IMR-90 (cell line): ENCODE results near the gene RAB15. TPM values are rescaled to one million over a fixed set of nuclear protein-coding genes. Genes with fewer than 3 reads are reported as not detected.

Experiments
- ATAC-seq: fragments of 200-7000 bp; cut with Tn5 transposase; 2 replicates; pipeline ENCODE4 v1.9.1; 2020; ENCODE audit warnings: low read depth, mild to moderate bottlenecking, moderate library complexity
- BruUV-seq: library from RNA; stranded (reverse); fragments of 400-500 nt; replicated peaks from 2 replicates; lab custom pipeline; 2021; lab: Mats Ljungman, UMichigan
- CTCF ChIA-PET: fragments of 300-600 bp; formaldehyde crosslinking; extraction: SDS; loops from one replicate; lab custom pipeline; 2021; ENCODE audit warnings: antibody characterized with exemption; lab: Yijun Ruan, JAX
- POLR2A ChIA-PET: fragments of 300-600 bp; sonication (Branson Sonifier 250); formaldehyde crosslinking; loops from one replicate; lab custom pipeline; 2022; ENCODE audit warnings: antibody characterized with exemption; ENCODE audit not compliant: unreplicated experiment; lab: Charles Lee
- DNase-seq: peaks from one replicate; pipeline ENCODE4 v3.0.0; 2013
- H2AFZ ChIP-seq: replicated peaks from 2 replicates; pipeline ENCODE3; 2013; ENCODE audit warnings: low read length, mild to moderate bottlenecking; ENCODE audit not compliant: poor library complexity
- H2AK5ac ChIP-seq: 2 replicates; pipeline ENCODE4 v1.6.1; 2013; ENCODE audit warnings: low read depth, low read length, inconsistent platforms
- H2AK9ac ChIP-seq: replicated peaks from 2 replicates; pipeline ENCODE3; 2013; ENCODE audit warnings: mild to moderate bottlenecking, low read depth, low read length, moderate library complexity; ENCODE audit not compliant: poor library complexity
- H2BK120ac ChIP-seq: 2 replicates; pipeline ENCODE4 v1.6.1; 2013; ENCODE audit warnings: low read depth, low read length, inconsistent platforms
- H2BK15ac ChIP-seq: 3 replicates; pipeline ENCODE4 v1.6.1; 2013; ENCODE audit warnings: low read depth, low read length, inconsistent platforms
- H2BK20ac ChIP-seq: 2 replicates; pipeline ENCODE4 v1.6.1; 2013; ENCODE audit warnings: low read depth, mild to moderate bottlenecking, inconsistent platforms, low read length, moderate library complexity
- H2BK5ac ChIP-seq: 2 replicates; pipeline ENCODE4 v1.6.1; 2013; ENCODE audit warnings: mild to moderate bottlenecking, low read depth, low read length, inconsistent platforms; ENCODE audit not compliant: poor library complexity, severe bottlenecking
- H3K14ac ChIP-seq: replicated peaks from 2 replicates; pipeline ENCODE4 v1.6.1; 2013; ENCODE audit warnings: low read depth, low read length, inconsistent platforms
- H3K18ac ChIP-seq: 2 replicates; pipeline ENCODE4 v1.6.1; 2013; ENCODE audit warnings: low read depth, low read length, control low read depth
- H3K23ac ChIP-seq: 2 replicates; pipeline ENCODE4 v1.6.1; 2013; ENCODE audit warnings: low read depth, low read length, inconsistent platforms
- H3K27ac ChIP-seq: 2 replicates; pipeline ENCODE4 v1.5.1; 2013; ENCODE audit warnings: mild to moderate bottlenecking, control low read depth, low read length; ENCODE audit not compliant: insufficient read depth
- H3K27me3 ChIP-seq: 2 replicates; pipeline ENCODE4 v1.6.1; 2013; ENCODE audit warnings: low read length; ENCODE audit not compliant: control insufficient read depth, insufficient read depth
- H3K36me3 ChIP-seq: 2 replicates; pipeline ENCODE4 v1.6.1; 2013; ENCODE audit warnings: low read length, mixed read lengths; ENCODE audit not compliant: control insufficient read depth, insufficient read depth
- H3K4ac ChIP-seq: 2 replicates; pipeline ENCODE4 v1.6.1; 2013; ENCODE audit warnings: low read depth, low read length, inconsistent platforms
- H3K4me1 ChIP-seq: 2 replicates; pipeline ENCODE4 v1.6.1; 2013; ENCODE audit warnings: low read length, mixed read lengths; ENCODE audit not compliant: control insufficient read depth, insufficient read depth
- H3K4me2 ChIP-seq: 2 replicates; pipeline ENCODE4 v1.6.1; 2013; ENCODE audit warnings: low read depth, mild to moderate bottlenecking, control low read depth, low read length, moderate library complexity
- H3K4me3 ChIP-seq: 2 replicates; pipeline ENCODE4 v1.5.1; 2013; ENCODE audit warnings: low read depth, mild to moderate bottlenecking, control low read depth, low read length, moderate library complexity; ENCODE audit not compliant: insufficient read depth
- H3K56ac ChIP-seq: 2 replicates; pipeline ENCODE4 v1.6.1; 2013; ENCODE audit warnings: low read length, inconsistent platforms; ENCODE audit not compliant: insufficient read depth; ENCODE audit errors: extremely low read depth
- H3K79me1 ChIP-seq, 2 experiments: 2 replicates each; pipeline ENCODE4 v1.6.1; 2013; ENCODE audit warnings: low read length in 2 of 2, inconsistent platforms in 1 of 2, low read depth in 1 of 2
- H3K9ac ChIP-seq: 2 replicates; pipeline ENCODE4 v1.6.1; 2013; ENCODE audit warnings: low read depth, low read length, control low read depth
- H3K9me1 ChIP-seq: 2 replicates; pipeline ENCODE4 v1.6.1; 2013; ENCODE audit warnings: low read length, inconsistent platforms; ENCODE audit not compliant: insufficient read depth
- H3K9me3 ChIP-seq: 2 replicates; pipeline ENCODE4 v1.6.1; 2013; ENCODE audit warnings: low read length; ENCODE audit not compliant: control insufficient read depth, insufficient read depth
- H4K20me1 ChIP-seq: 2 replicates; pipeline ENCODE4 v1.6.1; 2013; ENCODE audit warnings: low read length, inconsistent platforms; ENCODE audit not compliant: insufficient read depth
- H4K5ac ChIP-seq: 2 replicates; pipeline ENCODE4 v1.6.1; 2013; ENCODE audit warnings: mild to moderate bottlenecking, low read depth, low read length, control low read depth
- H4K8ac ChIP-seq, 2 experiments: 2 replicates each; pipeline ENCODE4 v1.6.1; 2013; ENCODE audit warnings: low read depth in 2 of 2, low read length in 2 of 2, control low read depth in 1 of 2, inconsistent platforms in 1 of 2
- H4K91ac ChIP-seq: 2 replicates; pipeline ENCODE4 v1.6.1; 2013; ENCODE audit warnings: low read depth, low read length, inconsistent platforms; ENCODE audit not compliant: insufficient read depth
- RFX5 ChIP-seq: IDR thresholded peaks from 2 replicates; pipeline ENCODE4 v1.8.0; 2012; ENCODE audit warnings: low read depth, mild to moderate bottlenecking, low read length, moderate library complexity
- dilution Hi-C: fragments of 300-500 bp; cut with HindIII; formaldehyde crosslinking; loops from one replicate; pipeline ENCODE4 v1.14.3; 2018; ENCODE audit warnings: low sequenced_read_pairs; ENCODE audit not compliant: unreplicated experiment
- in situ Hi-C: fragments of 300-500 bp; cut with MboI; formaldehyde crosslinking; loops from 3 replicates; pipeline ENCODE4 v1.14.3; 2019; ENCODE audit warnings: low sequenced_read_pairs, inconsistent platforms, mixed read lengths
- intact Hi-C: fragments of 100-400 bp; cut with micrococcal nuclease; formaldehyde crosslinking; loops from 2 replicates; pipeline ENCODE4 v1.10.0; 2022
- polyA plus RNA-seq, 3 experiments: library from polyadenylated mRNA; depleted of rRNA; stranded (reverse); fragments of >200 nt; gene quantifications; 2 replicates each; pipeline ENCODE4 v1.2.3, GENCODE V29; 2012; ENCODE audit warnings: low replicate concordance in 1 of 3
- total RNA-seq: library from RNA; depleted of rRNA; stranded (reverse); fragments of >200 nt; gene quantifications from 2 replicates; pipeline ENCODE4 v1.2.3, GENCODE V29; 2012

RAB15 gene
- total and polyA plus RNA-seq, 2 of the 4 experiments (the other 2 are of a cell fraction), result 3.4 to 7.8 TPM

DNA sequence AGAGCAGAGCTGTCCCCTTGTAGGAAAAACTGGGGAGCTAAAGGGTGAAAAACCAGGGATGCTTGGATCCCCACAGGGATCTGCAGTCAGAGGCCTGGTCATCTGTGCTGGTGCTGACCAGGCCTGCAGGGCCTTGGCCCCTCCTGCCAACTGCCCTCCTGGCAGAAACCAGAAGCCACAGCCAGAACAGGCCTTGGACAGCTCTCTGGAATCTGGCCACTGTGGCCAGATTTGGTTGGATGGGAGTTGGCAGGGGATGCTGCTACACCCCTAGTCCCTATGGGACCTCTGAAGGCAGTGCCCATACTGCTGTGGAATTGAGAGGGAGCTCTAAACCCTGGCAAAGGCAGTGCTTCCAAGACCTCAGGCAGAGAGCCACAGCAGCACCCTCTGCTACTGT is 20.4 kb downstream of the RAB15 start:
- H2BK20ac ChIP-seq, result no peak overlapping the region
- H2BK120ac ChIP-seq, result no peak overlapping the region
- no peak overlapping the region for H2AK9ac ChIP-seq
- no peaks in the 10 kb centered on the region for H3K4me1 ChIP-seq
- H3K27ac ChIP-seq, result no peak overlapping the region
- no peaks in the 10 kb centered on the region for H3K27me3 ChIP-seq
- no peak overlapping the region for H3K56ac ChIP-seq
- H3K4me3 ChIP-seq, result no peak overlapping the region
- no peak overlapping the region for H2AFZ ChIP-seq
- peaks cover 11% of the 10 kb centered on the region; the same call in 1 of the 2 replicates for H3K36me3 ChIP-seq
- H3K9ac ChIP-seq, result no peak overlapping the region
- no peak overlapping the region for H2BK15ac ChIP-seq
- H4K91ac ChIP-seq, result no peak overlapping the region
- no peak overlapping the region for H3K4me2 ChIP-seq
- no peak overlapping the region for H2AK5ac ChIP-seq
- H3K9me1 ChIP-seq, result peaks cover 2% of the 10 kb centered on the region; the same call in 1 of the 2 replicates
- no peak overlapping the region for H3K14ac ChIP-seq
- H4K5ac ChIP-seq, result no peak overlapping the region
- H3K9me3 ChIP-seq, result no peaks in the 10 kb centered on the region
- in situ Hi-C loops (no loop called here), dilution Hi-C loops (no loop called here), intact Hi-C loops (no loop called here)
- no peak overlapping the region for H3K4ac ChIP-seq
- no peaks in the 10 kb centered on the region for H4K20me1 ChIP-seq
- no TSS peak for BruUV-seq
- no peak overlapping the region for H2BK5ac ChIP-seq
- H3K79me1 ChIP-seq, result no peaks in the 10 kb centered on the region; a peak in 1 of 4 replicates
- H4K8ac ChIP-seq, result no peak overlapping the region
- POLR2A ChIA-PET, result no interaction called here
- no peak for ATAC-seq
- no peak for DNase-seq
- CTCF ChIA-PET, result no interaction called here
- no peak for TF ChIP-seq RFX5
- no peak overlapping the region for H3K23ac ChIP-seq
- H3K18ac ChIP-seq, result no peak overlapping the region
